Gastrocnemius medialis (tissue), 4 donors: ENCODE measurements around the gene ZMYM2. TPM values are rescaled to one million over a fixed set of nuclear protein-coding genes. Genes with fewer than 3 reads are reported as not detected.

ENCODE experiments used
- ATAC-seq, 2 donors: fragments of 150-250 bp; one replicate each; pipeline ENCODE4 v1.9.1; 2016
- DNase-seq, 2 donors: peaks; one replicate each; pipeline ENCODE4 v3.0.0-alpha.2; 2019
- H3K27ac ChIP-seq, 4 donors: fragments of 200-600 bp; sonication (generic); 1 replicate in 1 of 4; 2 replicates in 3 of 4; pipeline ENCODE4 v1.5.1; 2016 to 2018; ENCODE audit warnings: mild to moderate bottlenecking in 2 of 4, moderate library complexity in 1 of 4
- H3K27me3 ChIP-seq, 3 donors: fragments of 200-600 bp; sonication (generic) in 2 of 3; 1 replicate in 1 of 3; 2 replicates in 2 of 3; pipeline versions ENCODE4 v1.5.1 to v1.6.0; 2016 to 2019; ENCODE audit warnings: mild to moderate bottlenecking in 1 of 3, moderate library complexity in 1 of 3
- H3K36me3 ChIP-seq, 2 donors: fragments of 200-600 bp; sonication (generic) in 1 of 2; one replicate each; pipeline ENCODE4 v1.5.1; 2017 to 2018
- H3K4me1 ChIP-seq, 2 donors: fragments of 200-600 bp; sonication (generic) in 1 of 2; one replicate each; pipeline ENCODE4 v1.5.1; 2016 to 2017; ENCODE audit warnings: mild to moderate bottlenecking in 2 of 2
- H3K4me3 ChIP-seq, 4 donors: fragments of 200-600 bp; sonication (generic) in 3 of 4; 1 replicate in 1 of 4; 2 replicates in 3 of 4; pipeline ENCODE4 v1.5.1; 2016 to 2019; ENCODE audit warnings: mild to moderate bottlenecking in 2 of 4
- H3K9me3 ChIP-seq, 3 donors: fragments of 200-600 bp; sonication (generic) in 2 of 3; 1 replicate in 1 of 3; 2 replicates in 2 of 3; pipeline ENCODE4 v1.5.1; 2016 to 2019
- POLR2A ChIP-seq, 2 donors: fragments of 450-650 bp; IDR thresholded peaks; one replicate each; pipeline ENCODE4 v1.6.1; 2017; ENCODE audit warnings: antibody characterized with exemption in 2 of 2, mild to moderate bottlenecking in 2 of 2, moderate library complexity in 2 of 2
- in situ Hi-C, 4 donors: fragments of 200-750 bp; cut with MboI; loops; one replicate each; pipeline versions ENCODE4 v1.15.0 to v1.8.0; 2017; ENCODE audit warnings: low sequenced_read_pairs in 4 of 4
- intact Hi-C: fragments of 100-400 bp; cut with DNase I; formaldehyde crosslinking; loops from one replicate; pipeline ENCODE4 v1.15.1; 2023; ENCODE audit warnings: low total_unique reads
- total RNA-seq, 4 donors: library from RNA; depleted of rRNA; stranded (reverse); fragments of >200 nt; gene quantifications; one replicate each; pipeline versions ENCODE4 v1.1.0 to v1.2.3, GENCODE V29; 2016
- TF ChIP-seq, protein P1 (sequence below), 5 experiments: fragments of 450-650 bp in 3 of 5; fragments of 200-600 bp in 2 of 5; sonication (generic) in 2 of 5; IDR thresholded peaks in 4 of 5; conservative IDR thresholded peaks in 1 of 5; 1 replicate in 4 of 5; 2 replicates in 1 of 5; pipeline ENCODE4 v1.5.1; 2016 to 2019; ENCODE audit warnings: antibody characterized with exemption in 5 of 5, mild to moderate bottlenecking in 3 of 5, moderate library complexity in 3 of 5

ZMYM2 gene
- total RNA-seq, 4 donors from 2014 or later = 35.3 to 58.4 (median 47.1) TPM

DNA sequence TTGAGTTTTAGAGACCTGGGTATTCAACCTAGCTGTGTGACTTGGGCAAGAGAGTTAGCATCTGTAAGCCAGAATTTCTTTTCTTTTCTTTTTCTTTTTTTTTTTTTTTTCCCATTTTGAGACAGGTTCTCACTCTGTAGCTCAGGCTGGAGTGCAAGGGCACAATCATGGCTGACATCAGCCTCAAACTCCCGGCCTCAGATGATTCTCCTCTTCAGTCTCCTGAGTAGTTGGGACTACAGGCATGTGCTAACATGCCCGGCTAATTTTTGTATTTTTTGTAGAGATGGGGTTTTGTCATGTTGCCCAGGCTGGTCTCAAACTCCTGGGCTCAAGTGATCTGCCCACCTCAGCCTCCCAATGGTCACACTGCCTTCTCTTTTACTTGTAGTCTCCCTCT, 33.0 kb downstream of the ZMYM2 start:
- Histone ChIP-seq H3K27ac (no peak overlapping the region), H3K4me3 (no peak overlapping the region), H3K9me3 (no peaks in the 10 kb centered on the region), H3K27me3 (no peaks in the 10 kb centered on the region), H3K4me1 (peaks cover 22 to 24% of the 10 kb centered on the region in 2 donors), H3K36me3 (peaks cover 0 to 17% of the 10 kb centered on the region in 2 donors)
- in situ Hi-C loops = loop anchor here in 1 of 4 donors (25.0 kb wide), 1 partner anchor 171 kb away; the partner anchor contains the start of gene GJA3
- ATAC-seq = no peak
- intact Hi-C loops = no loop called here
- TF ChIP-seq POLR2A (IDR thresholded peaks at IDR 0.05) = no peak
- TF ChIP-seq, protein P1, sequence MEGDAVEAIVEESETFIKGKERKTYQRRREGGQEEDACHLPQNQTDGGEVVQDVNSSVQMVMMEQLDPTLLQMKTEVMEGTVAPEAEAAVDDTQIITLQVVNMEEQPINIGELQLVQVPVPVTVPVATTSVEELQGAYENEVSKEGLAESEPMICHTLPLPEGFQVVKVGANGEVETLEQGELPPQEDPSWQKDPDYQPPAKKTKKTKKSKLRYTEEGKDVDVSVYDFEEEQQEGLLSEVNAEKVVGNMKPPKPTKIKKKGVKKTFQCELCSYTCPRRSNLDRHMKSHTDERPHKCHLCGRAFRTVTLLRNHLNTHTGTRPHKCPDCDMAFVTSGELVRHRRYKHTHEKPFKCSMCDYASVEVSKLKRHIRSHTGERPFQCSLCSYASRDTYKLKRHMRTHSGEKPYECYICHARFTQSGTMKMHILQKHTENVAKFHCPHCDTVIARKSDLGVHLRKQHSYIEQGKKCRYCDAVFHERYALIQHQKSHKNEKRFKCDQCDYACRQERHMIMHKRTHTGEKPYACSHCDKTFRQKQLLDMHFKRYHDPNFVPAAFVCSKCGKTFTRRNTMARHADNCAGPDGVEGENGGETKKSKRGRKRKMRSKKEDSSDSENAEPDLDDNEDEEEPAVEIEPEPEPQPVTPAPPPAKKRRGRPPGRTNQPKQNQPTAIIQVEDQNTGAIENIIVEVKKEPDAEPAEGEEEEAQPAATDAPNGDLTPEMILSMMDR (IDR thresholded peaks at IDR 0.05 in 4 of 5, conservative IDR thresholded peaks at IDR 0.05 in 1 of 5) = no peak
- DNase-seq = no peak

DNA sequence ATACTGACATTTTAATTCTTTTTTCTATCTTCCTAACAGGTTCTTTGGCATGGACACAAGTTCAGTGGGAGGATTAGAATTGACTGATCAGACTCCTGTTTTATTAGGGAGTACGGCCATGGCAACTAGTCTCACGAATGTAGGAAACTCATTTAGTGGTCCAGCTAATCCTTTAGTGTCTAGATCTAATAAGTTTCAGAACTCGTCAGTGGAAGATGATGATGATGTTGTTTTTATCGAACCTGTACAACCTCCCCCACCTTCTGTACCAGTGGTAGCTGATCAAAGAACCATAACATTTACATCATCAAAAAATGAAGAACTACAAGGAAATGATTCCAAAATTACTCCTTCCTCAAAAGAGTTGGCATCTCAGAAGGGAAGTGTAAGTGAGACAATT, 34.5 kb downstream of the ZMYM2 start:
- ATAC-seq (no peak), DNase-seq (no peak)
- Histone ChIP-seq H3K9me3 (no peaks in the 10 kb centered on the region), H3K36me3 (peaks cover 0 to 17% of the 10 kb centered on the region in 2 donors), H3K4me1 (peaks cover 22 to 24% of the 10 kb centered on the region in 2 donors), H3K27me3 (no peaks in the 10 kb centered on the region), H3K27ac (no peak overlapping the region), H3K4me3 (no peak overlapping the region)
- in situ Hi-C loops = loop anchor here in 1 of 4 donors (25.0 kb wide), 1 partner anchor 169 kb away; the partner anchor contains the start of gene GJA3
- TF ChIP-seq, protein P1 (IDR thresholded peaks at IDR 0.05 in 4 of 5, conservative IDR thresholded peaks at IDR 0.05 in 1 of 5) = no peak
- no peak for TF ChIP-seq POLR2A (IDR thresholded peaks at IDR 0.05)
- intact Hi-C loops = no loop called here

DNA sequence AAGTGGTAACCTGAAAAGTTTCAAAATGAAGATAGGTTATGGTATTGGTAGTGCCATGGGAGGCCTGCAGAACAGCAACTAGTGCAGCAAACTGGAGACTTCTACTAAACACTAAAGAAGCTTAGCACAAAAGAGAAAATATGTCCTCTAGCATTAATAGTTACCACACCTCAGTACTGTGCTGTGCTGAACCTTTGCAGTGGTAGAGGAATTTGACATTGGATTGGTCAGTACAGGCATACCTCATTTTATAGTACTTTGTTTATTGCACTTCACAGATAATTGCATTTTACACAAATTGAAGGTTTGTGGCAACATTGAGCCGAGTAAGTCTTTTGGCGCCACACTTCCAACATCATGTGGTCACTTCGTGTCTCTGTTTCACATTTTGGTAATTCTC, 40.4 kb downstream of the ZMYM2 start:
- in situ Hi-C loops = loop anchor here in 1 of 4 donors (25.0 kb wide), 1 partner anchor 163 kb away; the partner anchor contains the start of gene GJA3
- Histone ChIP-seq H3K9me3 (no peaks in the 10 kb centered on the region), H3K27me3 (no peaks in the 10 kb centered on the region), H3K36me3 (peaks cover 0 to 8% of the 10 kb centered on the region in 2 donors), H3K27ac (no peak overlapping the region), H3K4me1 (no peaks in the 10 kb centered on the region), H3K4me3 (no peak overlapping the region)
- intact Hi-C loops = no loop called here
- ATAC-seq = no peak
- TF ChIP-seq, protein P1 (IDR thresholded peaks at IDR 0.05 in 4 of 5, conservative IDR thresholded peaks at IDR 0.05 in 1 of 5) = no peak
- no peak for TF ChIP-seq POLR2A (IDR thresholded peaks at IDR 0.05)
- DNase-seq = no peak

DNA sequence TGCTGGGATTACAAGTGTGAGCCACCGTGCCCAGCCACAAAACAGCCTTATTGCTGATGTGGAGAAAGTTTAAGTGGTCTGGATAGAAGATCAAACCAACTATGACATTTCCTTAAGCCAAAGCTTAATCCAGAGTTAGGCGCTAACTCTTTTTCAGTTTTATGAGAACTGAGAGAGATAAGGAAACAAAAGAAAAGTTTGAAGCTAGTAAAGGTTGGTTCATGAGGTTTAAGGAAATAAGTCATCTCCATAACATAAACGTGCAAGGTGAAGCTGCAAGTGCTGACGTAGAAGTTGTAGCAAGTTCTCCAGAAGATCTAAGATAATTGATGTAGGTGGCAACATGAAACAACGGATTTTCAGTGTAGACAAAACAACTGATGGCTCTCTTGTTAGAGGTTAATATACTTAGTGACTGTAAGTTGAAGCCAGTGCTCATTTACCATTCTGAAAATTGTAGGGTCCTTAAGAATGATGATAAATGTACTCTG, 41.6 kb downstream of the ZMYM2 start:
- TF ChIP-seq, protein P1 (IDR thresholded peaks at IDR 0.05 in 4 of 5, conservative IDR thresholded peaks at IDR 0.05 in 1 of 5) = no peak
- no peak for TF ChIP-seq POLR2A (IDR thresholded peaks at IDR 0.05)
- no peak for ATAC-seq
- H3K27ac ChIP-seq = no peak overlapping the region
- peaks cover 0 to 10% of the 10 kb centered on the region in 2 donors for H3K36me3 ChIP-seq
- no peak overlapping the region for H3K4me3 ChIP-seq
- intact Hi-C loops = no loop called here
- DNase-seq = no peak
- H3K4me1 ChIP-seq = no peaks in the 10 kb centered on the region
- in situ Hi-C loops = no loop called here
- H3K27me3 ChIP-seq = no peaks in the 10 kb centered on the region
- no peaks in the 10 kb centered on the region for H3K9me3 ChIP-seq
